Thyroid gland (tissue), 4 donors: ENCODE results near the gene CCL8. TPM values are rescaled to one million over a fixed set of nuclear protein-coding genes. Genes with fewer than 3 reads are reported as not detected.
A peak's percentile ranks its signal among the peaks of the same experiment; 100 is the strongest.

Source experiments
- DNase-seq, 2 donors: peaks; one replicate each; pipeline ENCODE4 v3.0.0-alpha.2; 2019
- H3K27ac ChIP-seq, 3 donors: fragments of 200-600 bp; sonication (generic); 1 replicate in 2 of 3; 2 replicates in 1 of 3; pipeline ENCODE4 v1.5.1; 2016 to 2019; ENCODE audit warnings: mild to moderate bottlenecking in 1 of 3, moderate library complexity in 1 of 3
- H3K27me3 ChIP-seq: fragments of 200-600 bp; sonication (generic); one replicate; pipeline ENCODE4 v1.5.1; 2019
- H3K36me3 ChIP-seq, 2 donors: fragments of 200-600 bp; sonication (generic); one replicate each; pipeline ENCODE4 v1.5.1; 2016 to 2019
- H3K4me1 ChIP-seq, 2 donors: fragments of 200-600 bp; sonication (generic); one replicate each; pipeline ENCODE4 v1.5.1; 2017 to 2019
- H3K4me3 ChIP-seq, 3 donors: fragments of 200-600 bp; sonication (generic); replicated peaks in 1 of 3; 1 replicate in 2 of 3; 2 replicates in 1 of 3; pipeline ENCODE4 v1.5.1; 2016; ENCODE audit warnings: mild to moderate bottlenecking in 1 of 3
- H3K9me3 ChIP-seq: fragments of 200-600 bp; sonication (generic); one replicate; pipeline ENCODE4 v1.5.1; 2017
- CTCF ChIP-seq, 6 experiments: fragments of 200-600 bp in 3 of 6; fragments of 450-650 bp in 3 of 6; sonication (generic) in 3 of 6; IDR thresholded peaks; one replicate each; pipeline ENCODE4 v1.5.1; 2016 to 2019; ENCODE audit warnings: antibody characterized with exemption in 6 of 6, mild to moderate bottlenecking in 2 of 6, inconsistent platforms in 1 of 6, moderate library complexity in 1 of 6
- POLR2A ChIP-seq, 2 donors: fragments of 450-650 bp; IDR thresholded peaks; one replicate each; pipeline ENCODE4 v1.6.1; 2017; ENCODE audit warnings: antibody characterized with exemption in 2 of 2, mild to moderate bottlenecking in 2 of 2, moderate library complexity in 1 of 2
- WGBS, 2 donors: methylation state at CpG; one replicate each; pipeline ENCODE4 v1.1.5; 2017; 5-methylcytosine and 5-hydroxymethylcytosine counted together
- intact Hi-C: fragments of 100-400 bp; cut with DNase I; formaldehyde crosslinking; loops from one replicate; pipeline ENCODE4 v1.15.1; 2023
- total RNA-seq, 4 donors: library from RNA; depleted of rRNA; stranded (reverse); fragments of >200 nt; gene quantifications; one replicate each; pipeline ENCODE4 v1.2.3, GENCODE V29; 2016

Gene CCL8
- total RNA-seq, 4 donors from 2014 or later = not detected

- H3K27ac ChIP-seq = no peak overlapping the region
- H3K4me3 ChIP-seq = no peak overlapping the region
- H3K9me3 ChIP-seq = no peaks in the 10 kb centered on the region
- WGBS, 2 donors = 55 to 73% methylated on average over 4 of the region's 4 CpGs
- intact Hi-C loops = no loop called here
- no peak for TF ChIP-seq POLR2A (IDR thresholded peaks at IDR 0.05)
- no peak for TF ChIP-seq CTCF (IDR thresholded peaks at IDR 0.05)
- H3K27me3 ChIP-seq = no peaks in the 10 kb centered on the region
- no peaks in the 10 kb centered on the region for H3K4me1 ChIP-seq
- DNase-seq = no peak
- no peaks in the 10 kb centered on the region for H3K36me3 ChIP-seq
Measured at GRCh38 chr17:34347063-34347462, 27.8 kb downstream of the CCL8 start.

GRCh38 chr17:34349751-34350150, 30.5 kb downstream of the CCL8 start:
- intact Hi-C loops = no loop called here
- H3K27ac ChIP-seq = no peak overlapping the region
- no peaks in the 10 kb centered on the region for H3K9me3 ChIP-seq
- TF ChIP-seq POLR2A (IDR thresholded peaks at IDR 0.05) (no peak), CTCF (IDR thresholded peaks at IDR 0.05) (no peak)
- 86 to 90% methylated on average over 4 of the region's 4 CpGs for WGBS, 2 donors
- no peaks in the 10 kb centered on the region for H3K36me3 ChIP-seq
- no peaks in the 10 kb centered on the region for H3K4me1 ChIP-seq
- DNase-seq = peak in 1 of 2 donors; percentile 6
- no peaks in the 10 kb centered on the region for H3K27me3 ChIP-seq
- no peak overlapping the region for H3K4me3 ChIP-seq

- H3K27ac ChIP-seq = no peak overlapping the region
- H3K4me3 ChIP-seq = no peak overlapping the region
- WGBS, 2 donors = 89% methylated on average over 1 of the region's 1 CpG
- no peaks in the 10 kb centered on the region for H3K36me3 ChIP-seq
- TF ChIP-seq POLR2A (IDR thresholded peaks at IDR 0.05) (no peak), CTCF (IDR thresholded peaks at IDR 0.05) (no peak)
- DNase-seq = no peak
- intact Hi-C loops = no loop called here
- no peaks in the 10 kb centered on the region for H3K27me3 ChIP-seq
- no peaks in the 10 kb centered on the region for H3K9me3 ChIP-seq
- no peaks in the 10 kb centered on the region for H3K4me1 ChIP-seq
Measured at GRCh38 chr17:34351096-34351495, 31.9 kb downstream of the CCL8 start.

- Histone ChIP-seq H3K27ac (no peak overlapping the region), H3K9me3 (no peaks in the 10 kb centered on the region), H3K4me1 (no peaks in the 10 kb centered on the region), H3K4me3 (no peak overlapping the region), H3K27me3 (no peaks in the 10 kb centered on the region), H3K36me3 (no peaks in the 10 kb centered on the region)
- DNase-seq = no peak
- TF ChIP-seq CTCF (IDR thresholded peaks at IDR 0.05) (no peak), POLR2A (IDR thresholded peaks at IDR 0.05) (no peak)
- intact Hi-C loops = no loop called here
Measured at GRCh38 chr17:34352191-34352590, 33.0 kb downstream of the CCL8 start.

- TF ChIP-seq CTCF (IDR thresholded peaks at IDR 0.05) (no peak), POLR2A (IDR thresholded peaks at IDR 0.05) (no peak)
- H3K4me3 ChIP-seq = no peak overlapping the region
- H3K27me3 ChIP-seq = no peaks in the 10 kb centered on the region
- no peaks in the 10 kb centered on the region for H3K9me3 ChIP-seq
- no peaks in the 10 kb centered on the region for H3K36me3 ChIP-seq
- no peak overlapping the region for H3K27ac ChIP-seq
- H3K4me1 ChIP-seq = no peaks in the 10 kb centered on the region
- no peak for DNase-seq
- intact Hi-C loops = no loop called here
Measured at GRCh38 chr17:34354637-34355036, 35.4 kb downstream of the CCL8 start.
